ENCODE data around the gene ATXN7L1. TPM values are rescaled to one million over a fixed set of nuclear protein-coding genes. Genes with fewer than 3 reads are reported as not detected.
"Not testable (repeated sequence)": the region's sequence is repeated elsewhere in the genome, so short reads cannot be mapped to it uniquely, and the experiment has no call there.

ATXN7L1 gene
- total RNA-seq, 4 donors from 2014 or later, result 8.0 to 14.1 (median 10.6) TPM

- Histone ChIP-seq H3K36me3 (peaks cover 0 to 27% (median 0%) of the 10 kb centered on the region in 3 donors), H3K27me3 (no peaks in the 10 kb centered on the region), H3K4me3 (no peak overlapping the region), H3K9me3 (no peaks in the 10 kb centered on the region), H3K27ac (no peak overlapping the region), H3K4me1 (no peaks in the 10 kb centered on the region)
- intact Hi-C loops (cut with DNase I), result no loop called here
- no peak for TF ChIP-seq POLR2A (IDR thresholded peaks at IDR 0.05)
- no peak for TF ChIP-seq CTCF (IDR thresholded peaks at IDR 0.05)
- no peak for DNase-seq
- WGBS, 2 donors, result 83 to 91% methylated on average over 4 to 8 of the region's 8 CpGs
Measured at GRCh38 chr7:105699568-105700236, 176.7 kb downstream of the ATXN7L1 start.

GRCh38 chr7:105698531-105698930 lies 177.9 kb downstream of the ATXN7L1 start:
- DNase-seq, result no peak
- no peak overlapping the region for H3K27ac ChIP-seq
- H3K9me3 ChIP-seq, result no peaks in the 10 kb centered on the region
- intact Hi-C loops (cut with DNase I), result no loop called here
- no peak overlapping the region for H3K4me3 ChIP-seq
- H3K27me3 ChIP-seq, result no peaks in the 10 kb centered on the region
- H3K4me1 ChIP-seq, result no peaks in the 10 kb centered on the region
- TF ChIP-seq POLR2A (IDR thresholded peaks at IDR 0.05) (no peak), CTCF (IDR thresholded peaks at IDR 0.05) (no peak)
- WGBS, 2 donors, result 92 to 97% methylated on average over 1 to 6 of the region's 6 CpGs
- H3K36me3 ChIP-seq, result peaks cover 0 to 27% (median 0%) of the 10 kb centered on the region in 3 donors

GRCh38 chr7:105697753-105698152 lies 178.6 kb downstream of the ATXN7L1 start:
- no peak for DNase-seq
- TF ChIP-seq POLR2A (IDR thresholded peaks at IDR 0.05), result no peak
- no peak for TF ChIP-seq CTCF (IDR thresholded peaks at IDR 0.05)
- 70 to 73% methylated on average over 2 to 5 of the region's 5 CpGs for WGBS, 2 donors
- no peak overlapping the region for H3K27ac ChIP-seq
- no peaks in the 10 kb centered on the region for H3K9me3 ChIP-seq
- H3K4me1 ChIP-seq, result peaks cover 0 to 4% (median 0%) of the 10 kb centered on the region in 3 donors
- intact Hi-C loops (cut with DNase I), result no loop called here
- H3K27me3 ChIP-seq, result no peaks in the 10 kb centered on the region
- no peak overlapping the region for H3K4me3 ChIP-seq
- peaks cover 0 to 26% (median 0%) of the 10 kb centered on the region in 3 donors for H3K36me3 ChIP-seq

- H3K9me3 ChIP-seq; H3K27ac ChIP-seq; DNase-seq; intact Hi-C loops (cut with DNase I); H3K27me3 ChIP-seq; H3K4me3 ChIP-seq: not testable (repeated sequence)
- Histone ChIP-seq H3K36me3 (peaks cover 0 to 20% (median 0%) of the 10 kb centered on the region in 3 donors), H3K4me1 (peaks cover 0 to 10% (median 1%) of the 10 kb centered on the region in 3 donors)
- 86 to 96% methylated on average over 11 of the region's 11 CpGs for WGBS, 2 donors
Measured at GRCh38 chr7:105697169-105697568, 179.2 kb downstream of the ATXN7L1 start.

- 74 to 81% methylated on average over 3 of the region's 3 CpGs for WGBS, 2 donors
- H3K4me1 ChIP-seq, result peaks cover 7 to 37% (median 8%) of the 10 kb centered on the region in 3 donors
- no peak overlapping the region for H3K27ac ChIP-seq
- H3K36me3 ChIP-seq, result peaks cover 0 to 16% (median 0%) of the 10 kb centered on the region in 3 donors
- no peaks in the 10 kb centered on the region for H3K27me3 ChIP-seq
- no peak for DNase-seq
- no peaks in the 10 kb centered on the region for H3K9me3 ChIP-seq
- H3K4me3 ChIP-seq, result no peak overlapping the region
- intact Hi-C loops (cut with DNase I), result no loop called here
- no peak for TF ChIP-seq CTCF (IDR thresholded peaks at IDR 0.05)
- TF ChIP-seq POLR2A (IDR thresholded peaks at IDR 0.05), result no peak
Measured at GRCh38 chr7:105693576-105693975, 182.8 kb downstream of the ATXN7L1 start.

All from esophagus squamous epithelium (tissue), 5 donors.